Natural killer cell (primary cell): ENCODE results near the gene TTC23. TPM values are rescaled to one million over a fixed set of nuclear protein-coding genes. Genes with fewer than 3 reads are reported as not detected.

Experiments
- ATAC-seq, 3 donors: fragments of 150-1000 bp in 2 of 3; fragments of 200-7000 bp in 1 of 3; cut with Tn5 transposase; 1 replicate in 1 of 3; 2 replicates in 2 of 3; pipeline ENCODE4 v1.10.0; 2021; ENCODE audit warnings: mild to moderate bottlenecking in 2 of 3, moderate library complexity in 2 of 3
- DNase-seq, 2 donors: peaks; one replicate each; pipeline versions ENCODE4 v3.0.0 to v3.0.0-alpha.2; 2013 to 2021; ENCODE audit warnings: mixed read lengths in 1 of 2
- H3K27ac ChIP-seq: one replicate; pipeline ENCODE4 v1.5.1; 2013; ENCODE audit warnings: mild to moderate bottlenecking, low read length
- H3K27me3 ChIP-seq: one replicate; pipeline ENCODE4 v1.6.1; 2013; ENCODE audit warnings: low read length; ENCODE audit not compliant: control insufficient read depth, insufficient read depth
- H3K36me3 ChIP-seq: one replicate; pipeline ENCODE4 v1.6.1; 2013; ENCODE audit warnings: low read length; ENCODE audit not compliant: control insufficient read depth, insufficient read depth
- H3K4me1 ChIP-seq: one replicate; pipeline ENCODE4 v1.6.1; 2013; ENCODE audit warnings: low read length; ENCODE audit not compliant: control insufficient read depth, insufficient read depth
- H3K4me3 ChIP-seq: one replicate; pipeline ENCODE4 v1.5.1; 2013; ENCODE audit warnings: low read length
- H3K9me3 ChIP-seq: one replicate; pipeline ENCODE4 v1.6.1; 2013; ENCODE audit warnings: low read length; ENCODE audit not compliant: control insufficient read depth, insufficient read depth
- H3K27ac Mint-ChIP-seq, 2 donors: one replicate each; pipeline ENCODE4 v1.8.0; 2022; ENCODE audit warnings: mild to moderate bottlenecking in 2 of 2, mixed read lengths in 2 of 2, moderate library complexity in 1 of 2
- H3K27me3 Mint-ChIP-seq, 2 donors: one replicate each; pipeline ENCODE4 v1.8.0; 2022; ENCODE audit warnings: low read depth in 2 of 2, mixed read lengths in 2 of 2
- H3K36me3 Mint-ChIP-seq: one replicate; pipeline ENCODE4 v1.8.0; 2022; ENCODE audit warnings: mixed read lengths
- H3K4me1 Mint-ChIP-seq, 2 donors: one replicate each; pipeline ENCODE4 v1.8.0; 2022; ENCODE audit warnings: mixed read lengths in 2 of 2
- H3K4me3 Mint-ChIP-seq: one replicate; pipeline ENCODE4 v1.8.0; 2022; ENCODE audit warnings: mild to moderate bottlenecking, moderate library complexity, mixed read lengths
- H3K9me3 Mint-ChIP-seq, 2 donors: one replicate each; pipeline ENCODE4 v1.8.0; 2022; ENCODE audit warnings: mixed read lengths in 2 of 2
- CTCF ChIP-seq: fragments of 200-600 bp; IDR thresholded peaks from one replicate; pipeline ENCODE4 v1.8.0; 2022; ENCODE audit warnings: antibody characterized with exemption
- WGBS: methylation state at CpG from one replicate; pipeline ENCODE4 v1.1.7; 2013; ENCODE audit warnings: missing lambda C conversion rate; ENCODE audit not compliant: insufficient coverage; 5-methylcytosine and 5-hydroxymethylcytosine counted together
- intact Hi-C: fragments of 100-400 bp; cut with micrococcal nuclease; formaldehyde crosslinking; loops from one replicate; pipeline ENCODE4 v1.14.2; 2022
- total RNA-seq, 4 donors: library from RNA; stranded (reverse); fragments of 120-200 nt in 1 of 4; gene quantifications; one replicate each; pipeline versions ENCODE4 v1.2.3 to v1.2.4, GENCODE V29; 2013 to 2022

Gene TTC23
- total RNA-seq, 3 donors from 2014 or later (not counting 1 experiment from before 2014, with no cell fraction given): 0.75 to 1.1 (median 1.0) TPM

- 88% methylated on average over 20 of the region's 20 CpGs for WGBS
- Mint-ChIP-seq H3K27ac (no peak overlapping the region), H3K27me3 (no peaks in the 10 kb centered on the region), H3K36me3 (no peaks in the 10 kb centered on the region), H3K4me1 (no peaks in the 10 kb centered on the region), H3K4me3 (no peak overlapping the region), H3K9me3 (no peaks in the 10 kb centered on the region)
- no peaks in the 10 kb centered on the region for H3K4me1 ChIP-seq
- no peak overlapping the region for H3K4me3 ChIP-seq
- no peak overlapping the region for H3K27ac ChIP-seq
- no peaks in the 10 kb centered on the region for H3K36me3 ChIP-seq
- no peaks in the 10 kb centered on the region for H3K9me3 ChIP-seq
- ATAC-seq (no peak), DNase-seq (no peak)
- intact Hi-C loops: no loop called here
- TF ChIP-seq CTCF: no peak
- no peaks in the 10 kb centered on the region for H3K27me3 ChIP-seq
These were observed 131.7 kb downstream of the TTC23 start for GRCh38 chr15:99117563-99118257.

GRCh38 chr15:99117111-99117510 lies 132.3 kb downstream of the TTC23 start:
- intact Hi-C loops: no loop called here
- WGBS: 92% methylated on average over 8 of the region's 8 CpGs
- no peaks in the 10 kb centered on the region for H3K27me3 Mint-ChIP-seq

GRCh38 chr15:99115300-99116215 lies 133.8 kb downstream of the TTC23 start:
- H3K36me3 Mint-ChIP-seq: no peaks in the 10 kb centered on the region
- WGBS: 82% methylated on average over 11 of the region's 11 CpGs
- Histone ChIP-seq H3K27me3 (no peaks in the 10 kb centered on the region), H3K9me3 (no peaks in the 10 kb centered on the region), H3K36me3 (no peaks in the 10 kb centered on the region), H3K4me3 (no peak overlapping the region), H3K27ac (no peak overlapping the region), H3K4me1 (no peaks in the 10 kb centered on the region)
- H3K4me3 Mint-ChIP-seq: no peak overlapping the region
- H3K9me3 Mint-ChIP-seq: no peaks in the 10 kb centered on the region
- DNase-seq: no peak
- no peak overlapping the region for H3K27ac Mint-ChIP-seq
- no peaks in the 10 kb centered on the region for H3K27me3 Mint-ChIP-seq
- peaks cover 0 to 7% of the 10 kb centered on the region in 2 donors for H3K4me1 Mint-ChIP-seq
- intact Hi-C loops: no loop called here
- no peak for ATAC-seq
- no peak for TF ChIP-seq CTCF

More at GRCh38 chr15:99117111-99117510, 132.3 kb downstream of the TTC23 start:
- ATAC-seq (no peak), DNase-seq (no peak)
- no peaks in the 10 kb centered on the region for H3K36me3 Mint-ChIP-seq
- no peaks in the 10 kb centered on the region for H3K36me3 ChIP-seq
- no peaks in the 10 kb centered on the region for H3K9me3 ChIP-seq
- no peak for TF ChIP-seq CTCF
- H3K4me3 ChIP-seq: no peak overlapping the region
- no peaks in the 10 kb centered on the region for H3K4me1 ChIP-seq
- H3K4me3 Mint-ChIP-seq: no peak overlapping the region
- no peaks in the 10 kb centered on the region for H3K27me3 ChIP-seq
- no peak overlapping the region for H3K27ac ChIP-seq
- H3K27ac Mint-ChIP-seq: no peak overlapping the region
- no peaks in the 10 kb centered on the region for H3K4me1 Mint-ChIP-seq
- H3K9me3 Mint-ChIP-seq: no peaks in the 10 kb centered on the region
